ENCODE measurements around the gene PRKCA. TPM values are rescaled to one million over a fixed set of nuclear protein-coding genes. Genes with fewer than 3 reads are reported as not detected.
A peak's percentile ranks its signal among the peaks of the same experiment; 100 is the strongest.
"Not testable (repeated sequence)": the region's sequence is repeated elsewhere in the genome, so short reads cannot be mapped to it uniquely, and the experiment has no call there.

The PRKCA gene
- total RNA-seq, 4 donors from 2014 or later: 24.5 to 61.9 (median 40.8) TPM

DNA sequence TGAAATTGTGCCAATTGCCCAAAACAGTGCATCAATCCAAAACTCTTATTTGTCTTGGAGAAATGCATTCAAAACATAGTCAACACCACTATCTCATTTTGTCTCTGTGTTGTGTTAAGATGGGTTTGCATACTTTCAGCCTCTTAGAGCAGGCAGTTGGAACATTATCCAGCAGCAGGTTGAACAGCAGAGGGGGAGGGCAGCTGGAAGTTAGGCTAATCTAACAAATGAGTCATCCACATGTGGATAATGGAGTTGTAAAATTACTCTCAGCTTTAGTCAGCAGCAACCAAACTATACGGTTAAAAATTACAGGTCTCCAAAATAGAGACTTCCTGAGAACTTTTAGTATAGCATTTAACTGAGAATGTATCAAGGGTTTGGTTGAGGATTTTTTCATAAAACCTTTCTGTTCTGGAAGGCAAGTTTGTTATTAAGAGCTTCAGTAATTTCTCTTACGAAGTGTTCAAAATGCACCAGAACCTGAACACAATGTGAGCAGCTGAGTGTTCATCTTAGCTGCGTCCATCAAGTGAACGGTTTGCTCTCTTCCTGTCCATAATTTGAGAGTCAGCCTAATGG lies 46.3 kb downstream of the PRKCA start:
- no peak for DNase-seq (ENCODE audit: extremely low spot score)
- TF ChIP-seq POLR2AphosphoS5 (IDR thresholded peaks at IDR 0.05) (peak; percentile 17 to 35), EP300 (IDR thresholded peaks at IDR 0.05) (no peak)
- Histone ChIP-seq H3K4me3 (no peak overlapping the region), H3K36me3 (no peaks in the 10 kb centered on the region), H3K9me3 (no peaks in the 10 kb centered on the region), H3K4me1 (peaks cover 21 to 43% (median 33%) of the 10 kb centered on the region in 4 donors), H3K27me3 (no peaks in the 10 kb centered on the region), H3K27ac (replicated peaks in 1 of 4) (peak overlapping the region in 2 of 4 donors; percentile 0 to 2)
- intact Hi-C loops (cut with DNase I): no loop called here
- 63% methylated on average over 4 of the region's 4 CpGs for WGBS

DNA sequence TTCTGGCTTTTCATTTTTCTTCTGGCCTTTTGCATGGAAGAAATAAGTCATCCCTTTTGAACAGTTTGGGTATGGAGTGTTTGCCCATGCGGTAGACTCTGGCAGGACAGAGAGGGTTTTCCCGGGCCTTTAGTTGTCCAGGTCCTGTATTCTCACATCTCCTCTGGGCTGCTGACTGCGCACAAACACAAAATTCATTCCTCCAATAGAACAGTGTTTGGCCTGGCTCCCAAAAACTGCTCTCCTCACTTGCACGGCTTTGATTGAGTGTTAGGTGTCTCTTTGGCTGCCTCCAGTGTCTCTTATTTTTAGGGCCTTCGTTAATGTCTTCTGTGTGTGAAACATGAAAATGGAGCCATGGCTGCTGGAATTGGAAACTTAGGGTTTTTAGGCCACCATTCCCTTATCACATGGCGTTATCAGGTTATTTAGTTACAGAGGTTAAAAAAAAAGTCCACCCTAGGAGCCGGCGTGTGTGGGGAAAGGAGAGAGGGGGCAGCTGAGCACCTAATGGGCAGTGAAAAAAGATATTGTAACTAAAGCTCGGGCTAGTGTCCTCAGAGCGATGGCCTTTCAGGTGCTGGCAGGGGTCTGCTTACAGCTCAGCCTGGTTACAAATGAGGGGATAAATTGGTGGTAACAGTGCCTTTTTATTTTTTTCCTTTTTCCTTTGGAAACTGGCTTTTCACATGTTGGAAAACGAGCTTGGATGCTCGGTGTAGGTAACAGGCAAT lies 47.3 kb downstream of the PRKCA start:
- TF ChIP-seq CTCF (IDR thresholded peaks at IDR 0.05) (no peak), EP300 (IDR thresholded peaks at IDR 0.05) (no peak), POLR2A (IDR thresholded peaks at IDR 0.05; ENCODE audit: low read depth) (no peak)
- Histone ChIP-seq H3K4me1 (peaks cover 21 to 52% (median 38%) of the 10 kb centered on the region in 4 donors), H3K27ac (replicated peaks in 1 of 4) (no peak overlapping the region), H3K9me3 (no peaks in the 10 kb centered on the region), H3K27me3 (no peaks in the 10 kb centered on the region), H3K4me3 (no peak overlapping the region), H3K36me3 (no peaks in the 10 kb centered on the region)
- intact Hi-C loops (cut with DNase I): no loop called here
- 68% methylated on average over 12 of the region's 12 CpGs for WGBS
- DNase-seq (ENCODE audit: extremely low spot score): no peak

- H3K36me3 ChIP-seq; H3K27me3 ChIP-seq; DNase-seq (ENCODE audit: extremely low spot score); H3K27ac ChIP-seq (replicated peaks in 1 of 4); H3K4me3 ChIP-seq; intact Hi-C loops (cut with DNase I); H3K9me3 ChIP-seq: not testable (repeated sequence)
- H3K4me1 ChIP-seq: peaks cover 21 to 52% (median 34%) of the 10 kb centered on the region in 4 donors
- 93% methylated on average over 10 of the region's 10 CpGs for WGBS
Observed at GRCh38 chr17:66350576-66350975, 48.2 kb downstream of the PRKCA start.

- Histone ChIP-seq H3K27me3 (no peaks in the 10 kb centered on the region), H3K36me3 (no peaks in the 10 kb centered on the region), H3K9me3 (no peaks in the 10 kb centered on the region), H3K27ac (replicated peaks in 1 of 4) (no peak overlapping the region), H3K4me3 (no peak overlapping the region), H3K4me1 (peaks cover 21 to 52% (median 34%) of the 10 kb centered on the region in 4 donors)
- intact Hi-C loops (cut with DNase I): no loop called here
- DNase-seq (ENCODE audit: extremely low spot score): no peak
- no peak for TF ChIP-seq CTCF (IDR thresholded peaks at IDR 0.05)
- no peak for TF ChIP-seq EP300 (IDR thresholded peaks at IDR 0.05)
- 76% methylated on average over 5 of the region's 5 CpGs for WGBS
Observed at GRCh38 chr17:66351033-66351432, 48.6 kb downstream of the PRKCA start.

GRCh38 chr17:66351701-66352100 lies 49.3 kb downstream of the PRKCA start:
- no peaks in the 10 kb centered on the region for H3K36me3 ChIP-seq
- H3K4me1 ChIP-seq: peaks cover 21 to 52% (median 34%) of the 10 kb centered on the region in 4 donors
- DNase-seq (ENCODE audit: extremely low spot score): no peak
- TF ChIP-seq CTCF (IDR thresholded peaks at IDR 0.05) (no peak), EP300 (IDR thresholded peaks at IDR 0.05) (no peak), POLR2A (IDR thresholded peaks at IDR 0.05; ENCODE audit: low read depth) (no peak), POLR2AphosphoS5 (IDR thresholded peaks at IDR 0.05) (no peak)
- H3K4me3 ChIP-seq: no peak overlapping the region
- WGBS: 93% methylated on average over 6 of the region's 6 CpGs
- H3K27ac ChIP-seq (replicated peaks in 1 of 4): no peak overlapping the region
- intact Hi-C loops (cut with DNase I): no loop called here
- no peaks in the 10 kb centered on the region for H3K27me3 ChIP-seq
- H3K9me3 ChIP-seq: no peaks in the 10 kb centered on the region
